Keratinocyte (primary cell): Measurements from ENCODE around the gene GSS. TPM values are rescaled to one million over a fixed set of nuclear protein-coding genes. Genes with fewer than 3 reads are reported as not detected.

Experiments
- DNase-seq: peaks from one replicate; pipeline ENCODE4 v3.0.0-alpha.2; 2011; ENCODE audit warnings: low read depth, missing footprints, low spot score
- FAIRE-seq: peaks from 2 replicates; lab custom pipeline; 2011; peaks lifted over from hg19 to GRCh38; lab: Jason Lieb, UNC
- H2AFZ ChIP-seq: 2 replicates; pipeline ENCODE4 v1.6.0; 2012; ENCODE audit warnings: low read length, control low read depth, inconsistent platforms; ENCODE audit not compliant: control insufficient read depth
- H3K27ac ChIP-seq: 2 replicates; pipeline ENCODE4 v1.5.1; 2011; ENCODE audit warnings: low read length; ENCODE audit not compliant: control insufficient read depth, insufficient read depth
- H3K27me3 ChIP-seq: 3 replicates; pipeline ENCODE4 v1.6.0; 2011; ENCODE audit warnings: low read length; ENCODE audit not compliant: control insufficient read depth, insufficient read depth; ENCODE audit errors: extremely low read depth
- H3K36me3 ChIP-seq, 2 experiments: 2 replicates in 1 of 2; 3 replicates in 1 of 2; pipeline ENCODE4 v1.5.1; 2011; ENCODE audit warnings: low read length in 2 of 2, mild to moderate bottlenecking in 1 of 2; ENCODE audit not compliant: control insufficient read depth in 2 of 2, insufficient read depth in 2 of 2; ENCODE audit errors: extremely low read depth in 1 of 2
- H3K4me1 ChIP-seq: 3 replicates; pipeline ENCODE4 v1.5.1; 2011; ENCODE audit warnings: low read length; ENCODE audit not compliant: control insufficient read depth, insufficient read depth; ENCODE audit errors: extremely low read depth
- H3K4me2 ChIP-seq: 3 replicates; pipeline ENCODE4 v1.6.0; 2011; ENCODE audit warnings: low read depth, low read length; ENCODE audit not compliant: control insufficient read depth, insufficient read depth; ENCODE audit errors: extremely low read depth
- H3K4me3 ChIP-seq, 3 experiments: fragments of 200-600 bp in 1 of 3; sonication (generic) in 1 of 3; 2 replicates in 2 of 3; 3 replicates in 1 of 3; pipeline ENCODE4 v1.5.1; 2011 to 2016; ENCODE audit warnings: low read length in 3 of 3, mild to moderate bottlenecking in 3 of 3, control low read depth in 2 of 3, inconsistent platforms in 1 of 3, low read depth in 1 of 3, mixed read lengths in 1 of 3, mixed run types in 1 of 3, moderate library complexity in 1 of 3; ENCODE audit not compliant: control insufficient read depth in 2 of 3, insufficient read depth in 2 of 3; ENCODE audit errors: extremely low read depth in 1 of 3
- H3K79me2 ChIP-seq: 2 replicates; pipeline ENCODE4 v1.6.0; 2012; ENCODE audit warnings: low read length; ENCODE audit not compliant: control insufficient read depth, insufficient read depth
- H3K9ac ChIP-seq: 3 replicates; pipeline ENCODE4 v1.6.0; 2011; ENCODE audit warnings: low read length; ENCODE audit not compliant: control insufficient read depth, insufficient read depth; ENCODE audit errors: extremely low read depth
- H3K9me1 ChIP-seq: 3 replicates; pipeline ENCODE4 v1.6.0; 2011; ENCODE audit warnings: low read length; ENCODE audit not compliant: control insufficient read depth, insufficient read depth; ENCODE audit errors: extremely low read depth
- H3K9me3 ChIP-seq: 2 replicates; pipeline ENCODE4 v1.5.1; 2012; ENCODE audit warnings: low read depth, low read length; ENCODE audit not compliant: control insufficient read depth
- H4K20me1 ChIP-seq: 3 replicates; pipeline ENCODE4 v1.6.0; 2011; ENCODE audit warnings: low read length; ENCODE audit not compliant: control insufficient read depth, insufficient read depth; ENCODE audit errors: extremely low read depth
- CTCF ChIP-seq, 3 experiments: IDR thresholded peaks in 1 of 3; conservative IDR thresholded peaks in 1 of 3; optimal IDR thresholded peaks in 1 of 3; 2 replicates in 2 of 3; 3 replicates in 1 of 3; pipeline versions ENCODE3 to v1.5.1; 2011; ENCODE audit warnings: low read length in 3 of 3, mild to moderate bottlenecking in 3 of 3, moderate library complexity in 2 of 3, control low read depth in 1 of 3, inconsistent platforms in 1 of 3; ENCODE audit not compliant: insufficient read depth in 2 of 3; ENCODE audit errors: extremely low read depth in 1 of 3
- EZH2 ChIP-seq: IDR thresholded peaks from one replicate; pipeline ENCODE4 v1.6.1; 2012; ENCODE audit warnings: inconsistent platforms, mild to moderate bottlenecking, low read length, moderate library complexity
- dilution Hi-C: fragments of 300-500 bp; cut with MboI; formaldehyde crosslinking; loops from one replicate; pipeline ENCODE4 v1.7.0; 2020; ENCODE audit warnings: low sequenced_read_pairs; ENCODE audit not compliant: extremely low pct_ligation_motif_present
- polyA plus RNA-seq, 5 experiments: library from polyadenylated mRNA; depleted of rRNA in 3 of 5; stranded (reverse) in 3 of 5; stranded (forward) in 1 of 5; unstranded in 1 of 5; fragments of >200 nt; gene quantifications; 1 replicate in 1 of 5; 2 replicates in 3 of 5; 3 replicates in 1 of 5; pipeline versions ENCODE4 v1.2.1 to v1.2.3, GENCODE V29; 2011 to 2012; ENCODE audit warnings: missing spikeins in 2 of 5, low read depth in 1 of 5, low replicate concordance in 1 of 5

The GSS gene
- polyA plus RNA-seq, 1 donor (not counting 4 experiments of a cell fraction or from before 2014, with no cell fraction given), result 101 TPM

- dilution Hi-C loops, result no loop called here
- H3K4me3 ChIP-seq, result no peak overlapping the region
- TF ChIP-seq EZH2 (no peak), CTCF (optimal IDR thresholded peaks at IDR 0.05 in 1 of 3, IDR thresholded peaks at IDR 0.05 in 1 of 3, conservative IDR thresholded peaks at IDR 0.05 in 1 of 3; ENCODE audit: extremely low read depth in 1 of 3, insufficient read depth in 2 of 3, low read length in 3 of 3) (no peak)
- H3K27me3 ChIP-seq, result no peaks in the 10 kb centered on the region
- no peaks in the 10 kb centered on the region for H3K9me1 ChIP-seq
- peaks cover 10 to 32% of the 10 kb centered on the region in 2 experiments for H3K36me3 ChIP-seq
- no peaks in the 10 kb centered on the region for H3K79me2 ChIP-seq
- no peaks in the 10 kb centered on the region for H4K20me1 ChIP-seq
- no peak overlapping the region for H3K4me2 ChIP-seq
- no peak for DNase-seq
- FAIRE-seq, result no peak
- no peak overlapping the region for H3K9ac ChIP-seq
- H3K27ac ChIP-seq, result no peak overlapping the region
- no peaks in the 10 kb centered on the region for H3K4me1 ChIP-seq
- H3K9me3 ChIP-seq, result no peaks in the 10 kb centered on the region
- H2AFZ ChIP-seq, result no peak overlapping the region
Observed at GRCh38 chr20:34997131-34997561, 41.5 kb upstream of the GSS start.

DNA sequence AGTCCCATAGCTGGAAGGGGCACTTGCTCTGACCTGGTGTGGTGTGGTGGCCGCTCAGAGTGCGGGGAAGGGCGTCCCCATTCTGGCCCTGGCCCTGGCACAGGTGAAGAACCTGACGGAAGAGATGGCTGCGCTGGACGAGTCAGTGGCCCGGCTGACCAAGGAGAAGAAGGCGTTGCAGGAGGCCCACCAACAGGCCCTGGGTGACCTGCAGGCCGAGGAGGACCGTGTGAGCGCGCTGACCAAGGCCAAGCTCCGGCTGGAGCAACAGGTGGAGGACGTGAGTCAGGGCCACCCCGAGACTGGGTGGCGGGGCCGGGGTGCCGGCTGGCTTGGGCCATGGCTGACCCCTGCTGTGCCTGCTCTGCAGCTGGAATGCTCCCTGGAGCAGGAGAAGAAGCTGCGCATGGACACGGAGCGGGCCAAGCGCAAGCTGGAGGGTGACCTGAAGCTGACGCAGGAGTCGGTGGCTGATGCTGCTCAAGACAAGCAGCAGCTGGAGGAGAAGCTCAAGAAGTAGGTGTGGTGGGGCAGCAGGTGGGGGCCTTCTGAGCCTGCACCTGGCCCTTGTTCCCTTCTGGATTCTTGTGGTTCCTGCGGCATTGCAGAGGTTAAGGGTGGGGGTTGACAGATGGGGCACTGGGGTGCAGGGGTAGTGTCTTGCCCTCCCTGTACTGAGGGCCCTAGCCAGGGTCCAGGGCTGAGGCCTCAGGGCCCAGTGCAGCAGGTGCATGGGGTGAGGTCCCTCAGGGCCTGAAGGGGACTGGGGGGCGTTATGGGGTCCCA lies 40.8 kb upstream of the GSS start:
- H3K36me3 ChIP-seq, result peaks cover 7 to 29% of the 10 kb centered on the region in 2 experiments
- no peak overlapping the region for H3K4me2 ChIP-seq
- H3K79me2 ChIP-seq, result no peaks in the 10 kb centered on the region
- H4K20me1 ChIP-seq, result no peaks in the 10 kb centered on the region
- TF ChIP-seq CTCF (optimal IDR thresholded peaks at IDR 0.05 in 1 of 3, IDR thresholded peaks at IDR 0.05 in 1 of 3, conservative IDR thresholded peaks at IDR 0.05 in 1 of 3; ENCODE audit: extremely low read depth in 1 of 3, insufficient read depth in 2 of 3, low read length in 3 of 3), result no peak
- TF ChIP-seq EZH2, result no peak
- no peaks in the 10 kb centered on the region for H3K4me1 ChIP-seq
- no peak overlapping the region for H3K9ac ChIP-seq
- H3K4me3 ChIP-seq, result no peak overlapping the region
- H3K9me3 ChIP-seq, result no peaks in the 10 kb centered on the region
- H2AFZ ChIP-seq, result no peak overlapping the region
- no peak for DNase-seq
- FAIRE-seq, result no peak
- no peak overlapping the region for H3K27ac ChIP-seq
- dilution Hi-C loops, result no loop called here
- H3K9me1 ChIP-seq, result no peaks in the 10 kb centered on the region
- no peaks in the 10 kb centered on the region for H3K27me3 ChIP-seq
